ENCODE measurements around the gene RBM4. TPM values are rescaled to one million over a fixed set of nuclear protein-coding genes. Genes with fewer than 3 reads are reported as not detected.

The RBM4 gene
- total and polyA plus RNA-seq, 2 of the 13 experiments (the other 11 are each of a cell fraction or from before 2014, with no cell fraction given): 126 to 136 TPM

GRCh38 chr11:66677599-66678375 is 39.3 kb downstream of the RBM4 start, which contains the start of gene RBM4B (continued):
- no peak for TF ChIP-seq RFX3 (CRISPR knock-in tag; IDR thresholded peaks at IDR 0.05)
- no peak for TF ChIP-seq ETS1 (CRISPR knock-in tag; IDR thresholded peaks at IDR 0.05)
- TF ChIP-seq, protein P1, sequence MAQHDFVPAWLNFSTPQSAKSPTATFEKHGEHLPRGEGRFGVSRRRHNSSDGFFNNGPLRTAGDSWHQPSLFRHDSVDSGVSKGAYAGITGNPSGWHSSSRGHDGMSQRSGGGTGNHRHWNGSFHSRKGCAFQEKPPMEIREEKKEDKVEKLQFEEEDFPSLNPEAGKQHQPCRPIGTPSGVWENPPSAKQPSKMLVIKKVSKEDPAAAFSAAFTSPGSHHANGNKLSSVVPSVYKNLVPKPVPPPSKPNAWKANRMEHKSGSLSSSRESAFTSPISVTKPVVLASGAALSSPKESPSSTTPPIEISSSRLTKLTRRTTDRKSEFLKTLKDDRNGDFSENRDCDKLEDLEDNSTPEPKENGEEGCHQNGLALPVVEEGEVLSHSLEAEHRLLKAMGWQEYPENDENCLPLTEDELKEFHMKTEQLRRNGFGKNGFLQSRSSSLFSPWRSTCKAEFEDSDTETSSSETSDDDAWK (CRISPR knock-in tag; IDR thresholded peaks at IDR 0.05): no peak
- TF ChIP-seq MXD4 (CRISPR knock-in tag; IDR thresholded peaks at IDR 0.05): 0 out of 2 replicates have a peak, but pooled peaks have one; percentile 49
- no peak for TF ChIP-seq KDM3A (CRISPR knock-in tag; IDR thresholded peaks at IDR 0.05; ENCODE audit: low read depth)
- peak; percentile 53; the same call in 1 of the 2 replicates for TF ChIP-seq IRF2 (CRISPR knock-in tag; IDR thresholded peaks at IDR 0.05)
- TF ChIP-seq GPN1 (CRISPR knock-in tag; IDR thresholded peaks at IDR 0.05; ENCODE audit: borderline replicate concordance): no peak
- no peak for TF ChIP-seq SETDB1 (CRISPR knock-in tag; IDR thresholded peaks at IDR 0.05; ENCODE audit: borderline replicate concordance)
- peak; percentile 77; the same call in 1 of the 2 replicates for TF ChIP-seq ZNF607 (CRISPR knock-in tag; IDR thresholded peaks at IDR 0.05; ENCODE audit: borderline replicate concordance)
- TF ChIP-seq HOXA3 (CRISPR knock-in tag; IDR thresholded peaks at IDR 0.05): peak; percentile 96
- TF ChIP-seq, protein P2, sequence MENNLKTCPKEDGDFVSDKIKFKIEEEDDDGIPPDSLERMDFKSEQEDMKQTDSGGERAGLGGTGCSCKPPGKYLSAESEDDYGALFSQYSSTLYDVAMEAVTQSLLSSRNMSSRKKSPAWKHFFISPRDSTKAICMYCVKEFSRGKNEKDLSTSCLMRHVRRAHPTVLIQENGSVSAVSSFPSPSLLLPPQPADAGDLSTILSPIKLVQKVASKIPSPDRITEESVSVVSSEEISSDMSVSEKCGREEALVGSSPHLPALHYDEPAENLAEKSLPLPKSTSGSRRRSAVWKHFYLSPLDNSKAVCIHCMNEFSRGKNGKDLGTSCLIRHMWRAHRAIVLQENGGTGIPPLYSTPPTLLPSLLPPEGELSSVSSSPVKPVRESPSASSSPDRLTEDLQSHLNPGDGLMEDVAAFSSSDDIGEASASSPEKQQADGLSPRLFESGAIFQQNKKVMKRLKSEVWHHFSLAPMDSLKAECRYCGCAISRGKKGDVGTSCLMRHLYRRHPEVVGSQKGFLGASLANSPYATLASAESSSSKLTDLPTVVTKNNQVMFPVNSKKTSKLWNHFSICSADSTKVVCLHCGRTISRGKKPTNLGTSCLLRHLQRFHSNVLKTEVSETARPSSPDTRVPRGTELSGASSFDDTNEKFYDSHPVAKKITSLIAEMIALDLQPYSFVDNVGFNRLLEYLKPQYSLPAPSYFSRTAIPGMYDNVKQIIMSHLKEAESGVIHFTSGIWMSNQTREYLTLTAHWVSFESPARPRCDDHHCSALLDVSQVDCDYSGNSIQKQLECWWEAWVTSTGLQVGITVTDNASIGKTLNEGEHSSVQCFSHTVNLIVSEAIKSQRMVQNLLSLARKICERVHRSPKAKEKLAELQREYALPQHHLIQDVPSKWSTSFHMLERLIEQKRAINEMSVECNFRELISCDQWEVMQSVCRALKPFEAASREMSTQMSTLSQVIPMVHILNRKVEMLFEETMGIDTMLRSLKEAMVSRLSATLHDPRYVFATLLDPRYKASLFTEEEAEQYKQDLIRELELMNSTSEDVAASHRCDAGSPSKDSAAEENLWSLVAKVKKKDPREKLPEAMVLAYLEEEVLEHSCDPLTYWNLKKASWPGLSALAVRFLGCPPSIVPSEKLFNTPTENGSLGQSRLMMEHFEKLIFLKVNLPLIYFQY (CRISPR knock-in tag; IDR thresholded peaks at IDR 0.05; ENCODE audit: borderline replicate concordance): no peak
- peak; percentile 73 for TF ChIP-seq ATF1 (CRISPR knock-in tag; IDR thresholded peaks at IDR 0.05)
- no peak; the same call in 1 of the 2 replicates for TF ChIP-seq TARDBP (CRISPR knock-in tag; IDR thresholded peaks at IDR 0.05)
- no peak for TF ChIP-seq ZNF205 (CRISPR knock-in tag; IDR thresholded peaks at IDR 0.05)
- no peak for TF ChIP-seq RORA (CRISPR knock-in tag; IDR thresholded peaks at IDR 0.05)
- no peak for TF ChIP-seq CENPT (CRISPR knock-in tag; IDR thresholded peaks at IDR 0.05; ENCODE audit: low read depth)
- TF ChIP-seq MEIS1 (CRISPR knock-in tag; IDR thresholded peaks at IDR 0.05; ENCODE audit: borderline replicate concordance): no peak
- no peak; the same call in 1 of the 2 replicates for TF ChIP-seq ZBTB3 (CRISPR knock-in tag; IDR thresholded peaks at IDR 0.05; ENCODE audit: borderline replicate concordance, low read depth)
- no peak for TF ChIP-seq ZBTB8A (CRISPR knock-in tag; IDR thresholded peaks at IDR 0.05; ENCODE audit: borderline replicate concordance, low read depth)
- TF ChIP-seq MAFF (IDR thresholded peaks at IDR 0.05; ENCODE audit: low read depth, low read length): no peak
- TF ChIP-seq ZNF275 (CRISPR knock-in tag; IDR thresholded peaks at IDR 0.05; ENCODE audit: borderline replicate concordance): no peak
- TF ChIP-seq LCORL (IDR thresholded peaks at IDR 0.05): no peak
- TF ChIP-seq LCORL (CRISPR knock-in tag; IDR thresholded peaks at IDR 0.05): peak; percentile 56
- no peak for TF ChIP-seq ZNF678 (CRISPR knock-in tag; IDR thresholded peaks at IDR 0.05)

All from HepG2 (cell line).